WTC11 (cell line): ENCODE results near the gene CTLA4.

ENCODE experiments used
- E2F5 ChIP-seq: sonication (generic); formaldehyde crosslinking; IDR thresholded peaks from 2 replicates; pipeline ENCODE4 v1.8.1; 2022; ENCODE audit warnings: mild to moderate bottlenecking, moderate library complexity, missing genetic modification reagents
- NR1H2 ChIP-seq: sonication (generic); formaldehyde crosslinking; IDR thresholded peaks from 2 replicates; pipeline ENCODE4 v1.9.0; 2021; ENCODE audit warnings: mild to moderate bottlenecking, moderate library complexity, missing genetic modification reagents
- NR2C2 ChIP-seq: sonication (generic); formaldehyde crosslinking; IDR thresholded peaks from 2 replicates; pipeline ENCODE4 v1.8.0; 2022; ENCODE audit warnings: mild to moderate bottlenecking, missing genetic modification reagents
- TF ChIP-seq, protein P1 (sequence below): fragments of 200-600 bp; IDR thresholded peaks from 2 replicates; pipeline ENCODE4 v1.8.0; 2022; ENCODE audit warnings: antibody characterized with exemption
- TF ChIP-seq, protein P2 (sequence below): sonication (generic); formaldehyde crosslinking; IDR thresholded peaks from 2 replicates; pipeline ENCODE4 v1.8.1; 2023; ENCODE audit warnings: mild to moderate bottlenecking, moderate library complexity, missing genetic modification reagents
- TF ChIP-seq, protein P3 (sequence below): sonication (generic); formaldehyde crosslinking; IDR thresholded peaks from 2 replicates; pipeline ENCODE4 v1.8.1; 2023; ENCODE audit warnings: mild to moderate bottlenecking, missing genetic modification reagents, moderate library complexity

GRCh38 chr2:203875471-203875870 is 7.9 kb downstream of the CTLA4 start:
- TF ChIP-seq, protein P1, sequence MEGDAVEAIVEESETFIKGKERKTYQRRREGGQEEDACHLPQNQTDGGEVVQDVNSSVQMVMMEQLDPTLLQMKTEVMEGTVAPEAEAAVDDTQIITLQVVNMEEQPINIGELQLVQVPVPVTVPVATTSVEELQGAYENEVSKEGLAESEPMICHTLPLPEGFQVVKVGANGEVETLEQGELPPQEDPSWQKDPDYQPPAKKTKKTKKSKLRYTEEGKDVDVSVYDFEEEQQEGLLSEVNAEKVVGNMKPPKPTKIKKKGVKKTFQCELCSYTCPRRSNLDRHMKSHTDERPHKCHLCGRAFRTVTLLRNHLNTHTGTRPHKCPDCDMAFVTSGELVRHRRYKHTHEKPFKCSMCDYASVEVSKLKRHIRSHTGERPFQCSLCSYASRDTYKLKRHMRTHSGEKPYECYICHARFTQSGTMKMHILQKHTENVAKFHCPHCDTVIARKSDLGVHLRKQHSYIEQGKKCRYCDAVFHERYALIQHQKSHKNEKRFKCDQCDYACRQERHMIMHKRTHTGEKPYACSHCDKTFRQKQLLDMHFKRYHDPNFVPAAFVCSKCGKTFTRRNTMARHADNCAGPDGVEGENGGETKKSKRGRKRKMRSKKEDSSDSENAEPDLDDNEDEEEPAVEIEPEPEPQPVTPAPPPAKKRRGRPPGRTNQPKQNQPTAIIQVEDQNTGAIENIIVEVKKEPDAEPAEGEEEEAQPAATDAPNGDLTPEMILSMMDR, result no peak
- TF ChIP-seq, protein P2, sequence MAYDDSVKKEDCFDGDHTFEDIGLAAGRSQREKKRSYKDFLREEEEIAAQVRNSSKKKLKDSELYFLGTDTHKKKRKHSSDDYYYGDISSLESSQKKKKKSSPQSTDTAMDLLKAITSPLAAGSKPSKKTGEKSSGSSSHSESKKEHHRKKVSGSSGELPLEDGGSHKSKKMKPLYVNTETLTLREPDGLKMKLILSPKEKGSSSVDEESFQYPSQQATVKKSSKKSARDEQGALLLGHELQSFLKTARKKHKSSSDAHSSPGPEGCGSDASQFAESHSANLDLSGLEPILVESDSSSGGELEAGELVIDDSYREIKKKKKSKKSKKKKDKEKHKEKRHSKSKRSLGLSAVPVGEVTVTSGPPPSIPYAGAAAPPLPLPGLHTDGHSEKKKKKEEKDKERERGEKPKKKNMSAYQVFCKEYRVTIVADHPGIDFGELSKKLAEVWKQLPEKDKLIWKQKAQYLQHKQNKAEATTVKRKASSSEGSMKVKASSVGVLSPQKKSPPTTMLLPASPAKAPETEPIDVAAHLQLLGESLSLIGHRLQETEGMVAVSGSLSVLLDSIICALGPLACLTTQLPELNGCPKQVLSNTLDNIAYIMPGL (CRISPR knock-in tag), result no peak
- TF ChIP-seq, protein P3, sequence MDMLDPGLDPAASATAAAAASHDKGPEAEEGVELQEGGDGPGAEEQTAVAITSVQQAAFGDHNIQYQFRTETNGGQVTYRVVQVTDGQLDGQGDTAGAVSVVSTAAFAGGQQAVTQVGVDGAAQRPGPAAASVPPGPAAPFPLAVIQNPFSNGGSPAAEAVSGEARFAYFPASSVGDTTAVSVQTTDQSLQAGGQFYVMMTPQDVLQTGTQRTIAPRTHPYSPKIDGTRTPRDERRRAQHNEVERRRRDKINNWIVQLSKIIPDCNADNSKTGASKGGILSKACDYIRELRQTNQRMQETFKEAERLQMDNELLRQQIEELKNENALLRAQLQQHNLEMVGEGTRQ, result no peak
- TF ChIP-seq E2F5 (CRISPR knock-in tag), result no peak
- TF ChIP-seq NR1H2 (CRISPR knock-in tag), result no peak
- no peak for TF ChIP-seq NR2C2 (CRISPR knock-in tag)
